Putamen (tissue), 1 donor: Measurements from ENCODE around the gene PCOLCE2.
"Not testable (repeated sequence)": the region's sequence is repeated elsewhere in the genome, so short reads cannot be mapped to it uniquely, and the experiment has no call there.

ENCODE experiments used
- DNase-seq: peaks from one replicate; pipeline ENCODE4 v3.0.0-alpha.2; 2016; ENCODE audit warnings: low spot score

Gene PCOLCE2

GRCh38 chr3:142898346-142899213, 9.7 kb upstream of the PCOLCE2 start:
- DNase-seq, result no peak

- DNase-seq, result no peak
These were observed 8.9 kb upstream of the PCOLCE2 start for GRCh38 chr3:142897807-142898206.

GRCh38 chr3:142896996-142897395, 8.1 kb upstream of the PCOLCE2 start:
- DNase-seq, result no peak

GRCh38 chr3:142896201-142896755, 7.4 kb upstream of the PCOLCE2 start:
- no peak for DNase-seq

- DNase-seq, result no peak
These were observed 5.6 kb upstream of the PCOLCE2 start for GRCh38 chr3:142894493-142894892.

- no peak for DNase-seq
These were observed 3.8 kb upstream of the PCOLCE2 start for GRCh38 chr3:142892714-142893113.

- no peak for DNase-seq
These were observed 1.7 kb upstream of the PCOLCE2 start for GRCh38 chr3:142890592-142890991.

- DNase-seq, result no peak
These were observed 530 bp upstream of the PCOLCE2 start for GRCh38 chr3:142889212-142890014.

GRCh38 chr3:142888099-142888480, 793 bp downstream of the PCOLCE2 start:
- no peak for DNase-seq

GRCh38 chr3:142886940-142887339, 1.9 kb downstream of the PCOLCE2 start:
- no peak for DNase-seq

GRCh38 chr3:142886021-142886420, 2.9 kb downstream of the PCOLCE2 start:
- no peak for DNase-seq

- DNase-seq, result no peak
These were observed 4.4 kb downstream of the PCOLCE2 start for GRCh38 chr3:142884531-142884930.

- DNase-seq, result not testable (repeated sequence)
These were observed 5.3 kb downstream of the PCOLCE2 start for GRCh38 chr3:142883534-142883933.

GRCh38 chr3:142881445-142882224, 7.2 kb downstream of the PCOLCE2 start:
- no peak for DNase-seq

- DNase-seq, result no peak
These were observed 10.1 kb downstream of the PCOLCE2 start for GRCh38 chr3:142878649-142879300.

GRCh38 chr3:142876417-142876816, 12.5 kb downstream of the PCOLCE2 start:
- DNase-seq, result no peak

GRCh38 chr3:142875583-142876207, 13.2 kb downstream of the PCOLCE2 start:
- no peak for DNase-seq

- no peak for DNase-seq
These were observed 13.8 kb downstream of the PCOLCE2 start for GRCh38 chr3:142875099-142875498.

- DNase-seq, result not testable (repeated sequence)
These were observed 20.5 kb downstream of the PCOLCE2 start for GRCh38 chr3:142868382-142868781.

GRCh38 chr3:142866841-142867631, 21.8 kb downstream of the PCOLCE2 start:
- no peak for DNase-seq
